Endometrial microvascular endothelial cells (primary cell): Measurements from ENCODE around the gene PTBP1. TPM values are rescaled to one million over a fixed set of nuclear protein-coding genes. Genes with fewer than 3 reads are reported as not detected.

ENCODE experiments used
- in situ Hi-C: cut with HindIII; loops from 2 replicates; pipeline ENCODE4 v1.10.0; 2017; ENCODE audit warnings: low sequenced_read_pairs, low pct_unique_long_range_greater_than_20kb; ENCODE audit errors: inconsistent ontology term
- total RNA-seq: library from RNA; depleted of rRNA; stranded (reverse); fragments of >200 nt; gene quantifications from one replicate; pipeline ENCODE4 v1.2.3, GENCODE V29; 2015; ENCODE audit errors: inconsistent ontology term

The PTBP1 gene
- total RNA-seq, 1 donor from 2014 or later, result 307 TPM

DNA sequence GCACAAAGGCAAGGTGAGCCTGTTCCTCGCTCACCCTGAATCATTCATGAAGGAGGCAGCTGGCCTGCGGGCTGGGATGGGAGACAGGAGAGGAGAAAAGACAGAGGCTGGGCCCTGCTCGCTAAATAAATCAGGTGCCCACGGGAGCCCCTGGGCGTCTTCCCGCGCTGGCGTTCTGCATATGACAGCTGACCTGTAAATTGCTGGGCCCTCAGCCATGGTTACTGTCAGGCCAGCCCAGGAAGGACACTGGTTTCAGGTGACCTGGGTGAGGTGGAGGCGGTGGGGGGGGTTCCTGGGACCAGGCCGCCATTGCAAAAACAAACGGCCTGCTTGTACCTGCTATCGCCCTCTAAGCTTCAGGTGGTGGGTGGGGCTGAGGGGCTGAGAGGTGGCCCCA, 3.4 kb upstream of the PTBP1 start:
- in situ Hi-C loops, result no loop called here

DNA sequence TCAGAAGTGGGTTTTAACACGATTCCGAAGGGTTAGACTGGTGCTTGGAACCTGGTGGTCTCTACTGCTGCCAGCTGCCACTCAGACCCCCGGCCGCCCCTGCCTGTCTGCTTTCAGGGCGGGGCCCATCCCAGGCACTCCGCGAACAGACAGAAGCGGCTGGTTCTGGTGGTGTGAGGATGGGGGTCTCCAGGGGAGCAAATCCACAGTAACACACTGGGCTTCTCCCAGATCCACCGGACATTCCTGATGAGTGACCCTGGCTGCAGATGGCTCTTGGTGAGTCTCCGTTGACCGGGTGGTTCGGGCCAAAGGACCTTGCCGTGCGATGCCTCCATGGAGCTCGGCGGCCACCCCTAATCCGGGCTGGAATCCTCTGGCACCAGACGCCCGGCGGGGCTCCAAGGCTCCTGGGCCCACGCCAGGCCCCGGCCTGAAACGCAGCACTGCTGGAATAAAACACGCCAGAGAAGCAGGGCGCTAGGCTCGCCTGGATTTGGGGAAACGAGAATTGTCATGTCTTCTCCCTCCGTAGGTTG, 2.1 kb upstream of the PTBP1 start:
- in situ Hi-C loops, result no loop called here

DNA sequence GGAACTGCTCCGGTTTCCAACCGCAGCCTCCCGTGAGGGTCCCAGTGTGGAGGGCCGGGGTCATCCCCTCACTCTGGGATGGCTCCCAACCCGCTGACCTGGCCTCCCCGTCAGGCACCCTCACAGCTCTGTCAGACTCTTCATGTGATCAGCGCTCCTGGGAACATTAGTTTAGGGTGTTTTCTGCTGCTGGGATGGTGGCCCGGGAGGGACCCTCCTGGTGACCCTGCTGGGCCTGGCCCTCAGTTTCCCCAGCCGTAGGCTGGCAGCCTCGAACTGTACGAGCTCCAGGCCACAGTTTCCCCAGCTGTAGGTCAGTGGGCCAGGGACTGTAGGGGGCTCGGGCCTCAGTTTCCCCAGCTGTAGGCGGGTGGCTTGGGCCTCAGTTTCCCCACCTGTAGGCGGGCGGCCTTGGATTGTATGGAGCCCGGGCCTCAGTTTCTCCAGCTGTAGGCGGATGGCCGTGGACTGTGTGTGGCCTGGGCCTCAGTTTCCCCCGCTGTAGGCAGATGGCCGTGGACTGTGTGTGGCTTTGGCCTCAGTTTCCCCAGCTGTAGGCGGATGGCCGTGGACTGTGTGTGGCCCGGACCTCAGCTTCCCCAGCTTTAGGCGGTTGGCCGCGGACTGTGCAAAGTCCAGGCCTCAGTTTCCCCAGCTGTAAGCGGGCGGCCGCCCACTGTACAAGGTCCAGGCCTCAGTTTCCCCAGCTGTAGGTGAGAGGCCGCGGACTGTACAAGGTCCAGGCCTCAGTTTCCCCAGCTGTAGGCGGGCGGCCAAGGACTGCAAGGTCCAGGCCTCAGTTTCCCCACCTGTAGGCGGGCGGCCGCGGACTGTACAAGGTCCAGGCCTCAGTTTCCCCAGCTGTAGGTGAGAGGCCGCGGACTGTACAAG, 1.3 kb upstream of the PTBP1 start:
- in situ Hi-C loops, result no loop called here

DNA sequence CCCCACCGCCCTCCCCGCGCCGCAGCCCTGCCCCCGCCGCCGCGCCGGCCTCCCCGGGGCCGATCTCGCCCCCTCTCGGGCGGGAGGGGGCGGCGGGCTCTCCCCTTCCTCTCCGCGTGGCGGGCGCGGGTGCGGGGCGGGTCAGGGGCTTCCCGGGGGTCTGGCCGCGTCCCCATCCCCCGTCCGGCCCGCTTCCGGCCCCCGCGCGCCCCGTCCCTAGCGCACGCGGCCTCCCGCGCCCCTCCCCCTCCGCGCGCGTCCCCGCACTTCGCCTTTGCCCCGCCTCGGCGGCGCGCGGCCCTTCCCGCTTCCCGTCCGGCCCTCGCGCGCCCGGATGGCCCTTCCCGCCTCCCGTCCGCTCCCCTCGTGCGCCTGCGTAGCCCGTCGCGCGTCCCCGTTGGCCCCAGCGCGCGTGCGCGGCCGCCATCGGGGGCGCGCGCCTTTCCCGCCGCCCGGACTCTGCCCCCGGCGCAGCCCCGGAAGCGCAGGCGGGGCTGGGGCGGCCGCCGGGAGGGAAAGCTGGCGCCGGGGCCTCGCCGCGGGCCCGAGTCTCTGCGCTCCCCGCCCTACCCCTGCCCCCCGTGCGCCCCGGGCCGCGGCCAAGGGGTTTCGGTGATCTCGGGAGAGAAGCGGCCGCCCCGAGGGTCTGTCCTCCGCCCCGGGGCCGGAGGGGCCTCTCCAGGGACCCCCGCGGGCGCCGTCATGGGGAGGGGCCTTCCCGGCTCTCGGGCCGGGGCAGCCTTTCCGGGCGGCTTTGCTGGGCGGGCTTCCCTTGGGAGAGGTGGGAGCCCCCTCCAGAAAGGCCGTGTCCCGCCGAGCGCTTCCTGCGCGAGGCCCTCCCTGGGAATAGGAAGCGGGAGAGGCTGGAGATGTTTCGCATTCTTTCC, 519 bp downstream of the PTBP1 start:
- in situ Hi-C loops, result no loop called here

DNA sequence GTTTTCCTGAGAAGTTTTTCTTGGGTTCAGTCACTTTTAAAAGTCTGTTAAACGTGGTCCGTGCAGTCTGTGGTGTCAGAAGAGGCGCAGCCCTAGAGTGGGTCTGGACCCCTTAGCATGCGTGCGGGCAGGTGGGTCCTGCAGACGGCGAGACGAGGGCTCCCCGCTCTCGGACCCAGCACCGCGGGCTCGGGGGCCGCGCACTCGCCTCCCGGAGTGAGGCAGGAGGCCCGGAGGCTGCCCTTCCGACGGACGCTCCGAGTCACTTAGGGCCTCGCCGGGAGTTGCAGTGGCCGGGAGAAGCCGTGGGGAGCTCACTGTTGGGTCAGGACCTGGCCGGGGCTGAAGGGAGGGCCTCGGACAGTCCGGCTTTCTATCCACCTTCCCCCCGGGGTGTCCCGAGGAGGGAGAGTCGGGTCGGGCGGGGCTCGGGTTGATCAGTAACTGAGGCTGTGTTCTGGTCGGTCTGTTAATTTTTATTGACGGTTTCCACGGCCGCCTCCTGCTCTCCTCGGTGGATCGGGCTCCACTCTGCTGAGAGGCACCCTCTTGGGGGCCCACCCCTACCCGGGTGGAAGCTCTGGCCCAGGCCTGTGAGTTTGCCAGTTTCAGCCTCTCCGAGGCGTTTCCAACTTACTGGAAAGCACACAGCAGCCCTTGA, 1.3 kb downstream of the PTBP1 start:
- in situ Hi-C loops, result no loop called here

DNA sequence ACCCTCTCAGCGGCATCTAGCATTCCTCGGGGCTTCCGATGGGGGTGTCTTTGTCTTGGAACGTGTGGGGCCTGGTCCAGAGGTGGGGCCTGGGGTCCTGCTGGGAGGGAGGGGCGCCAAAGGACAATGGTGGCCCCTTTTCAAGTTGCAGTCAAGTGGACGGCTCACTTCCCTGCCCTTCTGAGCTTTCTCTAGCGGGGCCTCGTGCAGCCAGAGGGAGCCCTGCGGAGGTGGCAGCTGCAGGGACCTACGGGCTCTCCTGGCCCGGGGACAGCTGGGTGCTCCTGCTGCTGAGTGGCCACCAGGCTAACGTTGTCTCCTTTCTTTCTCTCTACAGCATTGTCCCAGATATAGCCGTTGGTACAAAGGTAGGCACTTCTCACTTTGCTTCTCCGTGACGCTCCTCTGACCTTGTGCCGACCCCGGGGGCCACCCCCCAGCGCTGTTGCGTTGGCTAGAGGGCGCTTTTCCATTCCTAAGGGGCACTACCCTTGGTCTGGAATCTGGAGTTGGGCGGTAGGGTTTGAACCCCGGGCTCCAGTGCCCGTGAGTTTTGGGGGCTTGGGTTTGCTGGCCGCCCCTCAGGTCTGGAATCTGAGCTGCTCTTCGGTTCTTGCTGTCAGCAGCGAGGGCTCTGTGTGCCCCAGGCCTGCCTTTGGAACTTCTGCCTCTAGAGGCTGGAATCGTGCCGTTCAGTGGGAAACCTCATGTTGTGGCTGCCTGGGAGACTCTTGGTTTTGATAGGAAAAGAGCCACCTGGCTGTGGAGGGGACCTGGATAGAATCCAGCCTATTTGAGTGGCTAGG, 2.0 kb downstream of the PTBP1 start:
- in situ Hi-C loops, result no loop called here

DNA sequence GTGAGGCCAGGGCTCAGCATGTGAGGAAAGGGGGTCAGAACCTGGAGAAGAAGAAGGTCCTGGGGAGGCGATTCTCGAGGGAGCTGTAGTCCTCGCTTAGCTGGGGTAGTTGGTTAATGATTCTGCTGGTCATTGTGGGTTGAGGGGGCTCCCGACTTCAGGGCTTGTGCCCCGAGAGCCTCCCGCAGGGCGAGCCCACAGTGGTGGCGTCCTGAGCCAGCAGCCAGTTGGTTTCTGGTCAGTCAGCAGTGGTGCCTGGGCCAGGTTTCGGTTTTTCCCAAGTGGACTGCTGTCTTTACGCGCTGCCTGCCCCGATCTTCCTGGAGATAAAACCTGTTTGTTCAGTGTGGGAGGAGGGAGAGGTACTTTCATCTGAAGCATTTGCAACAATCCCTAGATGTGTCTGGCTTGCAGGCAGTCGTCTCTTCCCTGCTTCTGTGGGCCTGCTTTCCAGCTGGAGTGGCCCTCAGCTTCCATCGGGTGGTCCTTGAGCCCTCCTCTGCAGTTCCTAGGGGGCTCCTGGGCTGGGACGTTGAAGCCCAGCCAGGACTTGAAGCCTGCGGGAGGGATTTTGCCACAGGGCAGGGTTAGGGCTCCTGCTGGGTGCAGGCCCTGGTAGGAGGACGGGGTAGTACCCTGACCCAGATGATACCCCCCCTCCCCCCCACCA, 3.2 kb downstream of the PTBP1 start:
- in situ Hi-C loops, result no loop called here

DNA sequence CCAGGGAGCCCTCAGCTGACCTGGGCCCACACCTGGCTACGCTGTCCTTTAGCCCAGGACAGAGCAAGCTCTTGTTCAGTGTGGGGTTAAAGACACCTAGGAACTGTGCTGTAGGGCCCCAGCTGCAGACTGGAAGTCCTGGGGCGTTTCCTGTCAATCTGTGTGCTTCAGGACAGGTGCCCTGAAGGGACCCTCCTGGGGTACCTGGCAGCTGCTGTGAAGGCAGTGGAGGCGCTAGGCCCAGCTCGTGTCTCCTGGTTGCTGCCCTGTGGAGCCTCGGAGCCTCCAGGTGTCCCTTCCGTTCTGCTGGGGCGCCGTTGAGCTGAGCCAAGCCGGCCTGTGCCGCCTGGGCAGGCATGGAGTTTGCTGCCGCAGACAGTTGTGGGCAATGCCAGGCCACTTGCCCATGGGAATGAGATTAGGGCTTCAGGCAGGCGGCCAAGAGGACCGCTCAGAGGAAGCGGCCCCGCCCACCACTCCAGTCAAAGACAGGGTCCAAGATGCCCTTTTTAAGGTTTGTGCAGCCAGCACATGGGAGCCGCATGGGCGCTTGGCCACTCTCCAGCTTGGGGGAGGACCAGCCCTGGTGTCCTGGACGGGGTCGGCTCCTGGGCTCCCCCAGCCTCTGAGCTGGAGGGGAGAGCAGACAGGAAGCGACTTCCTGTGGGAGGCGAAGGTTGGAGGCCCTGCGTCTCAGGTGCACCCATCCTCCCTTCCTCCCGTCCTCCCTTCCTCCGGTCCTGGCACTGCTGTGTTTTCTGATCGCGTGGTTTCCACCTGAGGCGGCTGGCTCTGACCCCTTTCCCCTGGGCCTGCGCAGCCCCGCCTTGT, 4.0 kb downstream of the PTBP1 start:
- in situ Hi-C loops, result no loop called here

DNA sequence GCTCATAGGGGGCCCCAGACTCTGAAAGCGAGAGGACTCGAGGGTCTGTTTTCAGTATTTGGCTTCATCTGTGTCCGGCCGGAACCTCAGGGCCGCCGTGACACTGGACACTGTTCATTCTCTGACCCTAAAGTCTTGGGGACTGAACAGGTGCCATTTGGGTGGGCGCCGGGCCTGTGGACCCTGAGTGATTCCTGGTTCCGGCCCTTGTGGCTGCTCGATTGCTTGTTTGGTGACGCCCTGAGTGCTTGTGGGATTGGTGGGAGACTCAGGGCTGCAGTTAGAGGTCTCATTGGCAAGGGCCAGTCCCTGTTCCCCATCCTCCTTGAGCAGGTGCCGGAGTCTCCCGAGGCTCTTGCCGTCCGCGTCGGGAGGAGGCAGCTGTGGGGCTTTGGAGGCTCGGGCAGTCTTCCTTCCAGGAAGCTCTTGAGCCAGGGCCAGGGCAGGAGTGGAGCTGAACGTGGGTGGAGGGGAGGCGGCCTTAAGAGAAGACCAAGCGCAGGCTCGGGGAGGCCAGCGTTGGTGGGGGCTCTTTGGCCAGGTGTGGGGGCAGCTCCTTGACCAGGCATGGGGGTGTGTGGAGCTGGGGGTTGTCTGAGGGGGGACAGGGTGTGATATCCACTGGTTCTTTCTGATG, 4.7 kb downstream of the PTBP1 start:
- in situ Hi-C loops, result no loop called here

DNA sequence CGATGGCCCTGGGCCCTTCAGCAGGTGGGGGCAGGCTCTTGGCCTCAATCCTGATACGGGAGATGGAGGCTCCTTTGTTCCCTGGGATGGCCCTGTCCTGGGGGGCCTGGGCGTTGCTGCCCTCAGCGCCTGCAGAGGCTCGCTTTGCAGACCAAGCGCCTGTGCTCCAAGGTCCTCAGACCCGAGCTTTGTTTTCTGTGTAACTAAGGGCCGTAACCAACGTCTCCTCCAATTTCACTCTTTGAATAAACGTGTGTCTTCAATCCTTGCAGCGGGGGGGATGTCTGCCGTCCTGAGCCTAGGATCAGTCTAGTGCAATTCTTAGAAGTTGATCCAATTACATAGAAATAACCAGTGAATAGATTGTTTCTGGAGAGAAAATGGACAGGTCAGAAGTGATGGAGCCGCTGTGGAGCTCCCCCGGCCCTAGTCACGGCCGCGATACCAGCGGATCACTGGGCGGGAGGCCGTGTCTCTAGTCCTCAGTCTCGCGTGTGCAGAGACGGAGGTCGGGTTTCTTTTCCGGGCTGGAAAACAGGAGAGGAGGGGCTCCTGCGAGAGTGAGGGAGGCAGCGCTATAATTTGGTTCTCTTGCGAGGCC, 5.3 kb downstream of the PTBP1 start:
- in situ Hi-C loops, result no loop called here

DNA sequence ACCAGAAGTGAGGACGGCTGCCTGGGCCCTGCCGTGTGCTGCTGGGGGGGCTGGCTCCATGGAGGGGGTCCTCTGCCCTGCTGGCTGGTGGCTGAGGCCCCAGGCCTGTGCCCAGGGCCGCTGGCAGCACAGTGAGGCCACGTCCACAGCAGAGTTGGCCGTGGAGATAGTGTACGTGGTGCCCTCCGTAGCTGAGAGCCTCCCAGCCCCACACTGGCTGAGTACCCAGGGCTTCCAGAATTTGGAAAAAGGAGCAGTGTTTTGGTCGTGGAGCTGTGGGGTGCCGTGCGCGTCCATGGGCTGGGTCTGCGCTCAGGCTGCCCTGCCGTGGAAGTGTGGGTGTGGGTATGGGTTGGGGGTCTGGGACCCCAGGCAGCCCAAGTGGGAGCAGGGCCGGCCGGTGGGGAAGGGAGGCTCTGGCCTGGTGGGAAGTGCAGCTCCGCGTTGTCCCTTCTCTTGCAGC, 5.9 kb downstream of the PTBP1 start:
- in situ Hi-C loops, result no loop called here

DNA sequence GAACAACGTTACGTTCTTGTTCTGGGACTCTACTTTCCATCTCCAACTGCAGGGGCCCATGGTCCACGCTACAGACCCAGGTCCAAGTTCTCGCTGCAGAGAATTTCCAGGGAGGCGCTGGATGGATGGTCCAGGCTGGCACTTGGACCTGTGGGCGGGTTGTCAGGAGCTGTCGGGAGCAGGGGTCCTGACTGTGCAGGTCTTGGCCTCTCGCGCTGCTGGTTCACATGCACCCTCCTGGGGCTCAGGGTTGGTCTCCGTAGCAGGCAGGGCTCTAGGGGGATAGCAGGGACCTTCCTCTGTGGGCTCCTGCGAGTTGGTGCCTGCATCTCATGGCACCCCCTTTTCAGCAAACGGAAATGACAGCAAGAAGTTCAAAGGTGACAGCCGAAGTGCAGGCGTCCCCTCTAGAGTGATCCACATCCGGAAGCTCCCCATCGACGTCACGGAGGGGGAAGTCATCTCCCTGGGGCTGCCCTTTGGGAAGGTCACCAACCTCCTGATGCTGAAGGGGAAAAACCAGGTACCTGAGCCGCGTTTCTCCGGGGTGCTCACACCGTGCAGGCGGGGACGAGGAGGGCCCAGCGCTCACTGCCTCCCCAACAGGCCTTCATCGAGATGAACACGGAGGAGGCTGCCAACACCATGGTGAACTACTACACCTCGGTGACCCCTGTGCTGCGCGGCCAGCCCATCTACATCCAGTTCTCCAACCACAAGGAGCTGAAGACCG, 6.6 kb downstream of the PTBP1 start:
- in situ Hi-C loops, result no loop called here

DNA sequence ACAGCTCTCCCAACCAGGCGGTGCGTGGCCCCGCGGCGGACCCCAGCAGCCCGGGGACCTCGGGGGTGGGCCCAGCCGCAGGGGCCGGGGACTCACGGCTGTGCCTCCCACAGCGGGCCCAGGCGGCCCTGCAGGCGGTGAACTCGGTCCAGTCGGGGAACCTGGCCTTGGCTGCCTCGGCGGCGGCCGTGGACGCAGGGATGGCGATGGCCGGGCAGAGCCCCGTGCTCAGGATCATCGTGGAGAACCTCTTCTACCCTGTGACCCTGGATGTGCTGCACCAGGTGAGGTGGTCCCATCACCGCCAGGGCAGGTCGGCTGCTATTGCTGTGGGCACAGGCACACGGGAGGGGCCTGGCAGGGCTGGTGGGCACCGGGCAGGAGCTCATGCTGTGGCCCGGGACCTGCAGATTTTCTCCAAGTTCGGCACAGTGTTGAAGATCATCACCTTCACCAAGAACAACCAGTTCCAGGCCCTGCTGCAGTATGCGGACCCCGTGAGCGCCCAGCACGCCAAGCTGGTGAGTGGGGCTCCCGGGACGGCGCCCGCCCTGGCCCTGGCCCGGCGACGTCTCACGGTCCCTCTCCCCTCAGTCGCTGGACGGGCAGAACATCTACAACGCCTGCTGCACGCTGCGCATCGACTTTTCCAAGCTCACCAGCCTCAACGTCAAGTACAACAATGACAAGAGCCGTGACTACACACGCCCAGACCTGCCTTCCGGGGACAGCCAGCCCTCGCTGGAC, 7.3 kb downstream of the PTBP1 start:
- in situ Hi-C loops, result no loop called here

DNA sequence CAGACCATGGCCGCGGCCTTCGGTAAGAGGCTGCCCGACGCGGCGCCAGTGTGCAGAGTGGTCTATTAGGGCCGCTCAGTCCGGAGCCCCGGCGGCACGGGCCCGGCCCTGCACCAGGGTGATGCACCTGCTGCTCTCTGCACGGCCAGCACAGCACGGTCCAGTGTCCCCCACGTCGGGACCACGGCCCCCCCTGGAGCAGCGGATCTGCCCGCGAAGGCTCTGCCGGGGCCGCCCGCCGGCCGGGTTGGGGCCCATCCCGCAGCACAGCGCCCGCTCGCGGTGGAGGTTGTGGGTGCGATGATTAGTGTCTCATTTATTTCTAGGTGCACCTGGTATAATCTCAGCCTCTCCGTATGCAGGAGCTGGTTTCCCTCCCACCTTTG, 7.9 kb downstream of the PTBP1 start:
- in situ Hi-C loops, result no loop called here
